ENCODE measurements around the gene CACNA1C.

CACNA1C gene

GRCh38 chr12:2052826-2053678 is at the start of gene CACNA1C:
Gene CACNA1C (plus strand): TSS chr12:2052987. CDS start chr12:2053563, 576 bp downstream.
- no peak for FAIRE-seq

GRCh38 chr12:2003676-2004112 is 49.1 kb upstream of the CACNA1C start:
- FAIRE-seq = no peak

- FAIRE-seq = no peak
Measured at GRCh38 chr12:2004113-2004929, 48.5 kb upstream of the CACNA1C start, which contains the start of gene DCP1B. Gene DCP1B (minus strand): TSS chr12:2004457. CDS start chr12:2004431, 26 bp downstream.

GRCh38 chr12:2008677-2009076 is 44.1 kb upstream of the CACNA1C start:
- FAIRE-seq = no peak

GRCh38 chr12:2009623-2010022 is 43.2 kb upstream of the CACNA1C start:
- no peak for FAIRE-seq

- no peak for FAIRE-seq
Measured at GRCh38 chr12:2011643-2012607, 40.9 kb upstream of the CACNA1C start.

GRCh38 chr12:2013086-2013485 is 39.7 kb upstream of the CACNA1C start:
- FAIRE-seq = no peak

GRCh38 chr12:2013527-2014223 is 39.1 kb upstream of the CACNA1C start:
- no peak for FAIRE-seq

GRCh38 chr12:2014231-2014630 is 38.6 kb upstream of the CACNA1C start:
- no peak for FAIRE-seq

- no peak for FAIRE-seq
Measured at GRCh38 chr12:2016862-2017545, 35.8 kb upstream of the CACNA1C start.

GRCh38 chr12:2017546-2018337 is 35.0 kb upstream of the CACNA1C start:
- no peak for FAIRE-seq

GRCh38 chr12:2018391-2018790 is 34.4 kb upstream of the CACNA1C start:
- no peak for FAIRE-seq

- no peak for FAIRE-seq
Measured at GRCh38 chr12:2019126-2019525, 33.7 kb upstream of the CACNA1C start.

GRCh38 chr12:2020511-2020910 is 32.3 kb upstream of the CACNA1C start:
- FAIRE-seq = no peak

- FAIRE-seq = no peak
Measured at GRCh38 chr12:2023365-2023764, 29.4 kb upstream of the CACNA1C start.

GRCh38 chr12:2027351-2027750 is 25.4 kb upstream of the CACNA1C start:
- FAIRE-seq = no peak

GRCh38 chr12:2029851-2030250 is 22.9 kb upstream of the CACNA1C start:
- no peak for FAIRE-seq

- no peak for FAIRE-seq
Measured at GRCh38 chr12:2032506-2032905, 20.3 kb upstream of the CACNA1C start.

GRCh38 chr12:2034633-2035430 is 18.0 kb upstream of the CACNA1C start:
- no peak for FAIRE-seq
